Cardiac fibroblast (primary cell): ENCODE data around the gene DSE.
A peak's percentile ranks its signal among the peaks of the same experiment; 100 is the strongest.

Source experiments
- DNase-seq, 2 donors: peaks; one replicate each; pipeline versions ENCODE4 v3.0.0 to v3.0.0-alpha.2; 2010; ENCODE audit warnings: low read depth in 2 of 2
- H3K4me3 ChIP-seq, 2 donors: replicated peaks in 1 of 2; 1 replicate in 1 of 2; 2 replicates in 1 of 2; pipeline ENCODE4 v1.5.1; 2011; ENCODE audit warnings: low read depth in 2 of 2, low read length in 2 of 2, mild to moderate bottlenecking in 2 of 2, moderate library complexity in 1 of 2
- TF ChIP-seq, protein P1 (sequence below): IDR thresholded peaks from one replicate; pipeline ENCODE4 v1.5.1; 2011; ENCODE audit warnings: low read depth, mild to moderate bottlenecking, low read length, inconsistent platforms

DSE gene

DNA sequence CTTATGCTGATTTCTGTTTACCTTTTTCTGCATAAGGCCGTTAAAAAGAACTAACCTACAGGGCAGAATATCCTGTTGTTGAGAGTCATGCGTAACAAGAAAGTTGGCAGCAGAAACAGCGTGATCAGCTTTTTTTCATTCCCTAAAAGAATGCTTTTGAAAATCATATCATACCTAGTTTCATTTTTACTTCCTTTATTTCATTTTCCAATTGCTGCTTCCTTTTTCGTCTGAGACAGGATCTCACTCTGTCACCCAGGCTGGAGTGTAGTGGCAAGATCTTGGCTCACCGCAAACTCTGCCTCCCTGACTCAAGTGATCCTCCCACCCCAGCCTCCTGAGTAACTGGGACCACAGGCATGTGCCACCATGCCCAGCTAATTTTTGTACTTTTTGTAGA lies 94.5 kb downstream of the DSE start:
- TF ChIP-seq, protein P1, sequence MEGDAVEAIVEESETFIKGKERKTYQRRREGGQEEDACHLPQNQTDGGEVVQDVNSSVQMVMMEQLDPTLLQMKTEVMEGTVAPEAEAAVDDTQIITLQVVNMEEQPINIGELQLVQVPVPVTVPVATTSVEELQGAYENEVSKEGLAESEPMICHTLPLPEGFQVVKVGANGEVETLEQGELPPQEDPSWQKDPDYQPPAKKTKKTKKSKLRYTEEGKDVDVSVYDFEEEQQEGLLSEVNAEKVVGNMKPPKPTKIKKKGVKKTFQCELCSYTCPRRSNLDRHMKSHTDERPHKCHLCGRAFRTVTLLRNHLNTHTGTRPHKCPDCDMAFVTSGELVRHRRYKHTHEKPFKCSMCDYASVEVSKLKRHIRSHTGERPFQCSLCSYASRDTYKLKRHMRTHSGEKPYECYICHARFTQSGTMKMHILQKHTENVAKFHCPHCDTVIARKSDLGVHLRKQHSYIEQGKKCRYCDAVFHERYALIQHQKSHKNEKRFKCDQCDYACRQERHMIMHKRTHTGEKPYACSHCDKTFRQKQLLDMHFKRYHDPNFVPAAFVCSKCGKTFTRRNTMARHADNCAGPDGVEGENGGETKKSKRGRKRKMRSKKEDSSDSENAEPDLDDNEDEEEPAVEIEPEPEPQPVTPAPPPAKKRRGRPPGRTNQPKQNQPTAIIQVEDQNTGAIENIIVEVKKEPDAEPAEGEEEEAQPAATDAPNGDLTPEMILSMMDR: no peak

DNA sequence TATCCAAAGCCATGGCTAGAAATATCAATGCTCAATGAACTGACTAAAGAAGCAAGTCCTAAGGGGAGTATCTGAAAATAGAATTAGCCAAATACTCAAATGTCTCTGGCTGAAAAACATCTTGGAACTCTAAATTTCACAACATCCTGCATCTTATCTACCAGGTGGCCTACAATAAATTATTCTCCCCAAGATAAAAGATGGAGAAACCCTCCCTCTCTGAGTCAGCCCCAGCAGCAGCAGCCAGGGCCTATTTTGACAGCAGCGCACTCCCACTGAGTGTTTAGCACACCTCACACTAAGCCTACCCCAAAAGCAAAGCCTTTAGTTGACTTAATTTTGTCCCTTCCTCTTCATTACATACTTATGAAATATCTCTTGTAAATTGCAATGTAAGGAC lies 96.3 kb downstream of the DSE start:
- no peak overlapping the region for H3K4me3 ChIP-seq
- TF ChIP-seq, protein P1: no peak
- peak in 1 of 2 donors; percentile 57 for DNase-seq

More for the DNA sequence above, 94.5 kb downstream of the DSE start:
- no peak for DNase-seq
- H3K4me3 ChIP-seq: no peak overlapping the region

DNA sequence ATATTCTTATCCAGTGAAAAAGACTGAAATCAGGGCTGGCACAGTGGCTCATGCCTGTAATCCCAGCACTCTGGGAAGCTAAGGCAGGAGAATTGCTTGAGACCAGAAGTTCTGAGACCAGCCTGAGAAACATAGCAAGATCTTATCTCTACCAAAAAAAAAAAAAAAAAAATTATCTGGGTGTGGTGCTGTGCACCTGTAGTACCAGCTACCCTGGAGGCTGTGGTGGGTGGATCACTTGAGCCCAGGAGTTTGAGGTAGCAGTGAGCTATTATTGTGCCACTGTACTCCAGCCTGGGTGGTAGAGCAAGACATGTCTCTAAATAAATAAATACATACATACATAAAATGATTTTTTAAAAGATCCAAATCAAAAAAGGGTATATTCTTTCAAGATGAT lies 96.8 kb downstream of the DSE start:
- DNase-seq: no peak
- TF ChIP-seq, protein P1: no peak
- H3K4me3 ChIP-seq: no peak overlapping the region

DNA sequence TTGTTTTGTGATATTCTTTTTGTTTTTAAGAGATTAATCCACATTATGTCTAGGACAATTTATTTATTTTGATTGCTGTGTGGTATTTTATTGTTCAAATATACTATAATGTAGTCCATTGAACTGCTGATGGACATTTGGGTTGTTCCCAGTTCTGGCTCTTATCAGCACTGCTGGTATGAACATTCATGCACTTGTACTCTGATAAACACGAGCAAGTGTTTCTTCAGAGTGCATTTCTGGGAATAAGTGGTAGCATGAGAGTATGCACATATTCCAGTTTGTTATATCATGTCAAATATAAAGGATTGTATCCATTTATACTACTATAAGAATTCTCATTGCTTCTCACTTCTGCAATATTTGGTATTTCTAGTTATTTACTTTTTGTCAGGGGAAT lies 97.5 kb downstream of the DSE start:
- TF ChIP-seq, protein P1: no peak
- no peak overlapping the region for H3K4me3 ChIP-seq
- DNase-seq: no peak

DNA sequence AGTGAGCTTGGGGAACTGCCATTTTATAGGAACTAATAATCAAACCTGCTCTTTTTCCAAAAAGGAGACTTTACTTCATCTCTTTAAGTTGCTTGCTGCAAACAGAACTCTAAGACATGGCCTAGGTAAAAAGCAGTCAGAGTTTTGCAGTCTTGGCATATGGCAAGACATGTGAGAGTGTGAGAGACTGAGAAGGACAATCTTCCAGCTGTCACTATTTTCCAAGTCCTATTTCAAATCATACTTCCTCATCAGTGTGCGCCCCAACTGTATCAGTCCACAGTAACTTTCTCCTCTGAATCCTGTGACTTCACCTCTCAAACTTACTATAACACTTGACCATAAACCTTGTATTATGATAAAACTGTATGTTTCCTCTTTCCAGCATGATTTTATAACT lies 100.8 kb downstream of the DSE start:
- TF ChIP-seq, protein P1: no peak
- no peak overlapping the region for H3K4me3 ChIP-seq
- no peak for DNase-seq

DNA sequence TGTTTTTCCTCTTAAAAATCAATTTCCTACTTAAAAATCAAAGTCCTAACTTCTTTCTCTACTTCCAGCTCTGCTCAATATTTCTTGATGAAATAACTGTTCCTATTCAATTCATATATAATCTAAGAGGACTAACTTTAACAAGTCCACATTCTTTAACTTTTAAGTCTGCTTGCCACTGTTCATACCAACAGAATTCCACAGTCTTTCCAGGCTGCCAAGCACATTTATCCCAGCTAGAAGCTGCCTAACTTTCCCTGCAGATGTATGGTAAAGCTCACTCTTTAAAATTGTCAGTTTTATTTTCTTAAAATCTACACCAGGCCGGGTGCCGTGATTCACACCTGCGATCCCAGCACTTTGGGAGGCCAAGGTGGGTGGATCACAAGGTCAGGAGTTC lies 102.0 kb downstream of the DSE start:
- H3K4me3 ChIP-seq: no peak overlapping the region
- TF ChIP-seq, protein P1: no peak
- DNase-seq: no peak

DNA sequence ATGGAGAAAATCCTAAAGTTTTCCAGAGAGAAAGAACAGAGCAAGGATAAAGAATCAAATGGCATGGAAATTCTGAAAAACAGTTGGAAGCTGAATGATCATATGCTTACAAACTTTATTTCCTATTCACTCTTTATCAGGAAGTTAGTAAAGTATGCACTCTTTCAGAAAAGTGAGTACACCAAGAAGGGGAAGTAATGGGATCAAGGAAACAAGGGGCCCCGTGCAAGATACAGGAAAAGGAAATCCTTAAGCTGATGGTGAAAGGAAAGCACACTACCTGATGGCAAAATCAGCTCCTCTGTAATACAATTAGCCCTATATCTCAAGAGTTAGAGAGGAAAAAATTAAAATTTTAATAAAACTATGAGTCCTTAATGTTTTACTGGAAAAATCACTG lies 104.4 kb downstream of the DSE start:
- H3K4me3 ChIP-seq: no peak overlapping the region

More for the DNA sequence above, 104.4 kb downstream of the DSE start:
- TF ChIP-seq, protein P1: no peak
- DNase-seq: no peak
